Upper lobe of right lung (tissue), 1 donor: ENCODE results near the gene TVP23C. TPM values are rescaled to one million over a fixed set of nuclear protein-coding genes. Genes with fewer than 3 reads are reported as not detected.

Experiments
- ATAC-seq: fragments of 200-7000 bp; cut with Tn5 transposase; one replicate; pipeline ENCODE4 v1.9.1; 2020; ENCODE audit warnings: mild to moderate bottlenecking, moderate library complexity
- DNase-seq: peaks from one replicate; pipeline ENCODE4 v3.0.0-alpha.2; 2020
- H3K27ac ChIP-seq: fragments of 200-600 bp; one replicate; pipeline ENCODE4 v1.8.0; 2022
- H3K27me3 ChIP-seq: fragments of 200-600 bp; one replicate; pipeline ENCODE4 v1.8.0; 2022; ENCODE audit warnings: mild to moderate bottlenecking
- H3K36me3 ChIP-seq: fragments of 200-600 bp; one replicate; pipeline ENCODE4 v1.8.0; 2022
- H3K4me1 ChIP-seq: fragments of 200-600 bp; one replicate; pipeline ENCODE4 v1.8.0; 2022
- H3K4me3 ChIP-seq: fragments of 200-600 bp; one replicate; pipeline ENCODE4 v1.8.0; 2022; ENCODE audit warnings: mild to moderate bottlenecking
- H3K9me3 ChIP-seq: fragments of 200-600 bp; one replicate; pipeline ENCODE4 v1.8.0; 2022
- CTCF ChIP-seq: fragments of 200-600 bp; IDR thresholded peaks from one replicate; pipeline ENCODE4 v1.8.0; 2022; ENCODE audit warnings: antibody characterized with exemption
- intact Hi-C: fragments of 100-400 bp; cut with DNase I; formaldehyde crosslinking; loops from one replicate; pipeline ENCODE4 v1.11.0; 2022
- total RNA-seq: library from RNA; stranded (reverse); fragmentation: NEBNext Ultra II Directional; extraction: Animal tissue kit (Norgen Biotek cat#: 25700); gene quantifications from one replicate; pipeline ENCODE4 v1.2.1, GENCODE V29; 2021
- donor health status: DM: no; HTN: yes; CAD: no; lungs with severe emphysema.

The TVP23C gene
- total RNA-seq, 1 donor from 2014 or later: 18.4 TPM

DNA sequence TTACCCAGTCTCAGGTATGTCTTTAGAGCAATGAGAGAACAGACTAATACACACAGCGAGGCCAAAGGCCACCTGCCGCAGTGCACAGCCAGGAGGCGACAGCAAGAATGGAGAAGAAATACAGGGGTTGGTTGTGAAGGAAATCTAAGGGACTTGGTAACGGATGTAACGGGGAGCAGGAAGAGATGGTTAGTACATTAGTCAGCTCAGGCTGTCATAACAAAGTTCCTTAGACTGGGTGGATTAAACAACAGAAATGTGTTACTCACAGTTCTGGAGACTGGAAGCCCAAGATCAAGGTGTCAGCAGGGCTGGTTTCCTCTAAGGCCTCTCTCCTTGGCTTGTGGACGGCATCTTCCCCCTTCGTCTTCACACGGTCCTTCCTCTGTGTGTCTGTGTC is 47.1 kb downstream of the TVP23C start:
- Histone ChIP-seq H3K27ac (no peak overlapping the region), H3K4me3 (no peak overlapping the region), H3K9me3 (no peaks in the 10 kb centered on the region), H3K27me3 (no peaks in the 10 kb centered on the region), H3K4me1 (peaks cover 15% of the 10 kb centered on the region), H3K36me3 (peaks cover 4% of the 10 kb centered on the region)
- no peak for TF ChIP-seq CTCF
- DNase-seq (no peak), ATAC-seq (no peak)
- intact Hi-C loops: no loop called here

- H3K27ac ChIP-seq: peak overlapping the region; percentile 40
- TF ChIP-seq CTCF: no peak
- ATAC-seq: no peak
- H3K36me3 ChIP-seq: peaks cover 4% of the 10 kb centered on the region
- intact Hi-C loops: no loop called here
- no peaks in the 10 kb centered on the region for H3K9me3 ChIP-seq
- peaks cover 15% of the 10 kb centered on the region for H3K4me1 ChIP-seq
- no peak overlapping the region for H3K4me3 ChIP-seq
- no peak for DNase-seq
- no peaks in the 10 kb centered on the region for H3K27me3 ChIP-seq
These were observed 48.8 kb downstream of the TVP23C start for GRCh38 chr17:15514469-15514868.

DNA sequence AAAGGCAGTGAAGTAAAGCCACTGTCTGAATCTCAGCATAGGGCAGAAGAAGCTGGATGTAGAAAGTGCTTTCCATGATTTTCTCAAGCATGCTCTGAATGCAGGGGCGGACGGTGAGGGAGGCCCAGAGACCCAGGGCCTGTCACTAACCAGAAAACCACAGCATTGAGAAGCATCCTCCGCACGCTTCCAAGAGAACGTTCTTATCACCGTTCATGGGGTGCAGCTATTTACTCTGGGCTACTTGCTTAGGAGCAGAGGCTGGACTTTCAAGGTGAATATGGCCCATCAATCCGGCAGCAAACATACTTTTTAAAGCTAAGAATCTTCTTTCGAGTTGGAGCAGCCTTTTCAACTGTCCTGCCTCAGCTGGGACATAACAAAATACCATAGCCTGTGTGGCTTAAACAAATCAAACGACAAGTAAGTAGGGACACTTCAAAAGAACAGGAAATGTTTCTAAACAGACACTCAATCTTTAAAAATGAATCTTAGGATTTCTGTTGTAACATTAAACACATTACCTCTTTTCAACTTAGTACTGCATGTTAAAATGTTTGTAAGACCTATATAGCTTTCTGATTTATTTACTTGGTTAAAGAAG is 49.3 kb downstream of the TVP23C start:
- Histone ChIP-seq H3K4me1 (peaks cover 15% of the 10 kb centered on the region), H3K36me3 (peaks cover 4% of the 10 kb centered on the region), H3K4me3 (no peak overlapping the region), H3K27me3 (no peaks in the 10 kb centered on the region), H3K27ac (peak overlapping the region; percentile 40), H3K9me3 (no peaks in the 10 kb centered on the region)
- intact Hi-C loops: no loop called here
- DNase-seq (no peak), ATAC-seq (no peak)
- no peak for TF ChIP-seq CTCF

- no peak for TF ChIP-seq CTCF
- Histone ChIP-seq H3K36me3 (peaks cover 4% of the 10 kb centered on the region), H3K4me3 (no peak overlapping the region), H3K4me1 (peaks cover 15% of the 10 kb centered on the region), H3K27ac (peak overlapping the region; percentile 40), H3K27me3 (no peaks in the 10 kb centered on the region), H3K9me3 (no peaks in the 10 kb centered on the region)
- DNase-seq: no peak
- intact Hi-C loops: no loop called here
- ATAC-seq: no peak
These were observed 50.1 kb downstream of the TVP23C start for GRCh38 chr17:15513058-15513791.

- H3K27me3 ChIP-seq: no peaks in the 10 kb centered on the region
- DNase-seq: no peak
- peaks cover 4% of the 10 kb centered on the region for H3K36me3 ChIP-seq
- ATAC-seq: no peak
- TF ChIP-seq CTCF: no peak
- intact Hi-C loops: no loop called here
- peaks cover 15% of the 10 kb centered on the region for H3K4me1 ChIP-seq
- no peak overlapping the region for H3K4me3 ChIP-seq
- peak overlapping the region; percentile 40 for H3K27ac ChIP-seq
- no peaks in the 10 kb centered on the region for H3K9me3 ChIP-seq
These were observed 51.1 kb downstream of the TVP23C start for GRCh38 chr17:15512071-15512709.
